K562 (cell line): ENCODE data around the gene LRRC61. TPM values are rescaled to one million over a fixed set of nuclear protein-coding genes. Genes with fewer than 3 reads are reported as not detected.
A peak's percentile ranks its signal among the peaks of the same experiment; 100 is the strongest.

Source experiments
- CBX1 ChIP-seq: sonication (generic); IDR thresholded peaks from 2 replicates; pipeline ENCODE4 v1.6.1; 2016; ENCODE audit warnings: antibody characterized with exemption, low read depth, mild to moderate bottlenecking
- CEBPB ChIP-seq: fragments of 450-650 bp; IDR thresholded peaks from 2 replicates; pipeline ENCODE4 v1.6.1; 2016; ENCODE audit warnings: missing genetic modification characterization, missing compliant biosample characterization
- FOXJ3 ChIP-seq: sonication (generic); formaldehyde crosslinking; IDR thresholded peaks from 2 replicates; pipeline ENCODE4 v1.4.0; 2020; ENCODE audit warnings: mild to moderate bottlenecking, missing genetic modification reagents
- RBFOX2 ChIP-seq: fragments of 200-400 bp; formaldehyde crosslinking; IDR thresholded peaks from 2 replicates; pipeline ENCODE4 v1.6.1; 2017; ENCODE audit warnings: low read depth, mild to moderate bottlenecking, low read length, moderate library complexity
- SMAD4 ChIP-seq: fragments of 250-450 bp; sonication (Bioruptor Pico); conservative IDR thresholded peaks from 2 replicates; pipeline ENCODE4 v1.8.0; 2021; ENCODE audit warnings: inconsistent platforms, mild to moderate bottlenecking, moderate library complexity
- SREBF2 ChIP-seq: sonication (generic); formaldehyde crosslinking; IDR thresholded peaks from 2 replicates; pipeline ENCODE4 v1.4.0; 2020; ENCODE audit warnings: mild to moderate bottlenecking, missing genetic modification reagents
- ZNF212 ChIP-seq: fragments of 450-650 bp; formaldehyde crosslinking; IDR thresholded peaks from 2 replicates; pipeline ENCODE4 v1.4.0; 2020; ENCODE audit warnings: mild to moderate bottlenecking
- ZNF766 ChIP-seq: fragments of 200-800 bp; sonication (Bioruptor generic); conservative IDR thresholded peaks from 2 replicates; pipeline ENCODE4 v1.6.1; 2016; ENCODE audit warnings: missing genetic modification characterization, missing compliant biosample characterization
- polyA plus RNA-seq, 8 experiments: library from polyadenylated mRNA; depleted of rRNA in 4 of 8; stranded (reverse) in 5 of 8; unstranded in 3 of 8; fragments of >200 nt; fragmentation: Nextera tagmentation in 2 of 8; fragmentation: Illumina TruSeq in 1 of 8; extraction: Ambion mirVana in 2 of 8; extraction: Trizol in 1 of 8; gene quantifications; 2 replicates each; pipeline versions ENCODE4 v1.2.1 to v1.2.3, GENCODE V29; 2011 to 2014; ENCODE audit warnings: inconsistent platforms in 1 of 8, missing spikeins in 1 of 8
- total RNA-seq, 7 experiments: library from RNA; depleted of rRNA in 6 of 7; stranded (reverse); fragments of >200 nt in 6 of 7; fragmentation: Illumina TruSeq in 2 of 7; extraction: Trizol in 2 of 7; gene quantifications; 2 replicates each; pipeline versions ENCODE4 v1.2.1 to v1.2.3, GENCODE V29; 2011 to 2021; ENCODE audit warnings: low replicate concordance in 1 of 7
- TF ChIP-seq, protein P1 (sequence below): fragments of 250-450 bp; sonication (Bioruptor Pico); IDR thresholded peaks from 2 replicates; pipeline ENCODE4 v1.8.0; 2022; ENCODE audit warnings: moderate library complexity, mild to moderate bottlenecking, inconsistent platforms
- TF ChIP-seq, protein P2 (sequence below): fragments of 450-650 bp; formaldehyde crosslinking; IDR thresholded peaks from 2 replicates; pipeline ENCODE4 v1.4.0; 2020; ENCODE audit warnings: mild to moderate bottlenecking, moderate library complexity
- TF ChIP-seq, protein P3 (sequence below), 3 experiments: fragments of 200-800 bp in 1 of 3; sonication (Bioruptor generic) in 1 of 3; sonication (generic) in 1 of 3; formaldehyde crosslinking in 1 of 3; IDR thresholded peaks; 2 replicates each; pipeline versions ENCODE4 v1.6.1 to v1.8.0; 2016 to 2022; ENCODE audit warnings: mild to moderate bottlenecking in 2 of 3, missing compliant biosample characterization in 2 of 3, missing genetic modification characterization in 2 of 3, missing genetic modification reagents in 1 of 3
- TF ChIP-seq, protein P4 (sequence below): fragments of 250-450 bp; sonication (Bioruptor Pico); IDR thresholded peaks from 2 replicates; pipeline ENCODE4 v1.8.0; 2022; ENCODE audit warnings: inconsistent platforms, mild to moderate bottlenecking, moderate library complexity, borderline replicate concordance
- TF ChIP-seq, protein P5 (sequence below): fragments of 450-650 bp; IDR thresholded peaks from 2 replicates; pipeline ENCODE4 v1.6.1; 2016; ENCODE audit warnings: low read depth

LRRC61 gene
- total and polyA plus RNA-seq, 9 of the 15 experiments (the other 6 are each of a cell fraction or from before 2014, with no cell fraction given), result 1.3 to 55.2 (median 35.2) TPM

DNA sequence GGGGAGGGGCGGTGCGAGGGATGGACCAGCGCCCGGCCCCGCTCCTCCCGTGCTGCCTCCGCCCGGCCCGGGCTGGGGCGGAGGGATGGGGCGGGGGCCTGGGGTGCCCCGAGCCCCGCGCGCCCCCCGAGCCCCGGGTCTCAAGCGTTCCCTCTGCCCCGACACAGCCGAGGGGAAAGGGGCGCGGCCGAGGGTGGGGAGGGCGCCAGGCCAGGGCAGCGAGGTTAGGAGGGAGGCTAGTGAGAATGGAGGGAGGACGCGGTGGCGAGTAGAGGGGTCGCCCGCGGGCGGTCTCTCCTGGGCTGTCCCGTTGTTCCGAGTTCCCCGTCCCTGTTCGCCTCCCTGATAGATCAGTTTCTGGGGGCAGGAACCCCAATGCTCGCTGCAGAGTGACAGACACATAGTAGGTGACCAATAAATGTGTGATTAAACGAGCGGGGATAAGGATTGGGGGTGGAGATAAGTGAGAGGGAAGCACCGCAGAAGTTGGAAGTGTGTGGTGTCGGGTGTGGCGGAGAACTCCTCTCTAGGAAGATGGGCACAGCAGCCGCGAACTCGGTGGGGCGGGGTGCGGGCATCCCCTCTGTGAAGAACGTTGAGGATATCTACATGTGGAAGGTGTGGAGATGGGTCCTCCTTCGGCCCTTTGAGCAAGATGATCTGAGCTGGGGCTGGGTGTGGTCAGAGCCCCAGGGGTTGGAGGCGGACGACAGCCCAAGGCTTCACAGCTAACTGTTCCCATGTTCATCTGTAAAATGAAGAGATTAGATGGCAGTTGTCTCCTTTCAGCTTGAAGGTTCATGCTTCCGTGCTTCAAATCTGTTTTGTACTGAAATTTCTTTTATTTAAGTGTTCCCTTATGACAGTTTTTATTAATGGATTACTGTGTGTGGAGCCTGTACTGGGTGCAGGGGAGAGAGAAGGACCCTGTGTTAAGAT is 56.6 kb downstream of the LRRC61 start (continued):
- TF ChIP-seq, protein P1, sequence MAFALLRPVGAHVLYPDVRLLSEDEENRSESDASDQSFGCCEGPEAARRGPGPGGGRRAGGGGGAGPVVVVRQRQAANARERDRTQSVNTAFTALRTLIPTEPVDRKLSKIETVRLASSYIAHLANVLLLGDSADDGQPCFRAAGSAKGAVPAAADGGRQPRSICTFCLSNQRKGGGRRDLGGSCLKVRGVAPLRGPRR (CRISPR knock-in tag), result no peak
- TF ChIP-seq FOXJ3 (CRISPR knock-in tag) (no peak), SREBF2 (0 out of 2 replicates have a peak, but pooled peaks have one; percentile 68), ZNF766 (no peak), SMAD4 (CRISPR knock-in tag) (no peak), CEBPB (tag) (no peak), ZNF212 (CRISPR knock-in tag) (no peak), CBX1 (no peak), RBFOX2 (peak; percentile 23; the same call in 1 of the 2 replicates)
- TF ChIP-seq, protein P2, sequence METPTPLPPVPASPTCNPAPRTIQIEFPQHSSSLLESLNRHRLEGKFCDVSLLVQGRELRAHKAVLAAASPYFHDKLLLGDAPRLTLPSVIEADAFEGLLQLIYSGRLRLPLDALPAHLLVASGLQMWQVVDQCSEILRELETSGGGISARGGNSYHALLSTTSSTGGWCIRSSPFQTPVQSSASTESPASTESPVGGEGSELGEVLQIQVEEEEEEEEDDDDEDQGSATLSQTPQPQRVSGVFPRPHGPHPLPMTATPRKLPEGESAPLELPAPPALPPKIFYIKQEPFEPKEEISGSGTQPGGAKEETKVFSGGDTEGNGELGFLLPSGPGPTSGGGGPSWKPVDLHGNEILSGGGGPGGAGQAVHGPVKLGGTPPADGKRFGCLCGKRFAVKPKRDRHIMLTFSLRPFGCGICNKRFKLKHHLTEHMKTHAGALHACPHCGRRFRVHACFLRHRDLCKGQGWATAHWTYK (CRISPR knock-in tag), result no peak; the same call in 1 of the 2 replicates
- TF ChIP-seq, protein P3, sequence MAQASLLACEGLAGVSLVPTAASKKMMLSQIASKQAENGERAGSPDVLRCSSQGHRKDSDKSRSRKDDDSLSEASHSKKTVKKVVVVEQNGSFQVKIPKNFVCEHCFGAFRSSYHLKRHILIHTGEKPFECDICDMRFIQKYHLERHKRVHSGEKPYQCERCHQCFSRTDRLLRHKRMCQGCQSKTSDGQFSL (CRISPR knock-in tag; IDR thresholded peaks at IDR 0.05), result peak; percentile 76
- TF ChIP-seq, protein P3 (tag; IDR thresholded peaks at IDR 0.05), result no peak
- TF ChIP-seq, protein P4, sequence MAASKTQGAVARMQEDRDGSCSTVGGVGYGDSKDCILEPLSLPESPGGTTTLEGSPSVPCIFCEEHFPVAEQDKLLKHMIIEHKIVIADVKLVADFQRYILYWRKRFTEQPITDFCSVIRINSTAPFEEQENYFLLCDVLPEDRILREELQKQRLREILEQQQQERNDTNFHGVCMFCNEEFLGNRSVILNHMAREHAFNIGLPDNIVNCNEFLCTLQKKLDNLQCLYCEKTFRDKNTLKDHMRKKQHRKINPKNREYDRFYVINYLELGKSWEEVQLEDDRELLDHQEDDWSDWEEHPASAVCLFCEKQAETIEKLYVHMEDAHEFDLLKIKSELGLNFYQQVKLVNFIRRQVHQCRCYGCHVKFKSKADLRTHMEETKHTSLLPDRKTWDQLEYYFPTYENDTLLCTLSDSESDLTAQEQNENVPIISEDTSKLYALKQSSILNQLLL, result no peak
- TF ChIP-seq, protein P5, sequence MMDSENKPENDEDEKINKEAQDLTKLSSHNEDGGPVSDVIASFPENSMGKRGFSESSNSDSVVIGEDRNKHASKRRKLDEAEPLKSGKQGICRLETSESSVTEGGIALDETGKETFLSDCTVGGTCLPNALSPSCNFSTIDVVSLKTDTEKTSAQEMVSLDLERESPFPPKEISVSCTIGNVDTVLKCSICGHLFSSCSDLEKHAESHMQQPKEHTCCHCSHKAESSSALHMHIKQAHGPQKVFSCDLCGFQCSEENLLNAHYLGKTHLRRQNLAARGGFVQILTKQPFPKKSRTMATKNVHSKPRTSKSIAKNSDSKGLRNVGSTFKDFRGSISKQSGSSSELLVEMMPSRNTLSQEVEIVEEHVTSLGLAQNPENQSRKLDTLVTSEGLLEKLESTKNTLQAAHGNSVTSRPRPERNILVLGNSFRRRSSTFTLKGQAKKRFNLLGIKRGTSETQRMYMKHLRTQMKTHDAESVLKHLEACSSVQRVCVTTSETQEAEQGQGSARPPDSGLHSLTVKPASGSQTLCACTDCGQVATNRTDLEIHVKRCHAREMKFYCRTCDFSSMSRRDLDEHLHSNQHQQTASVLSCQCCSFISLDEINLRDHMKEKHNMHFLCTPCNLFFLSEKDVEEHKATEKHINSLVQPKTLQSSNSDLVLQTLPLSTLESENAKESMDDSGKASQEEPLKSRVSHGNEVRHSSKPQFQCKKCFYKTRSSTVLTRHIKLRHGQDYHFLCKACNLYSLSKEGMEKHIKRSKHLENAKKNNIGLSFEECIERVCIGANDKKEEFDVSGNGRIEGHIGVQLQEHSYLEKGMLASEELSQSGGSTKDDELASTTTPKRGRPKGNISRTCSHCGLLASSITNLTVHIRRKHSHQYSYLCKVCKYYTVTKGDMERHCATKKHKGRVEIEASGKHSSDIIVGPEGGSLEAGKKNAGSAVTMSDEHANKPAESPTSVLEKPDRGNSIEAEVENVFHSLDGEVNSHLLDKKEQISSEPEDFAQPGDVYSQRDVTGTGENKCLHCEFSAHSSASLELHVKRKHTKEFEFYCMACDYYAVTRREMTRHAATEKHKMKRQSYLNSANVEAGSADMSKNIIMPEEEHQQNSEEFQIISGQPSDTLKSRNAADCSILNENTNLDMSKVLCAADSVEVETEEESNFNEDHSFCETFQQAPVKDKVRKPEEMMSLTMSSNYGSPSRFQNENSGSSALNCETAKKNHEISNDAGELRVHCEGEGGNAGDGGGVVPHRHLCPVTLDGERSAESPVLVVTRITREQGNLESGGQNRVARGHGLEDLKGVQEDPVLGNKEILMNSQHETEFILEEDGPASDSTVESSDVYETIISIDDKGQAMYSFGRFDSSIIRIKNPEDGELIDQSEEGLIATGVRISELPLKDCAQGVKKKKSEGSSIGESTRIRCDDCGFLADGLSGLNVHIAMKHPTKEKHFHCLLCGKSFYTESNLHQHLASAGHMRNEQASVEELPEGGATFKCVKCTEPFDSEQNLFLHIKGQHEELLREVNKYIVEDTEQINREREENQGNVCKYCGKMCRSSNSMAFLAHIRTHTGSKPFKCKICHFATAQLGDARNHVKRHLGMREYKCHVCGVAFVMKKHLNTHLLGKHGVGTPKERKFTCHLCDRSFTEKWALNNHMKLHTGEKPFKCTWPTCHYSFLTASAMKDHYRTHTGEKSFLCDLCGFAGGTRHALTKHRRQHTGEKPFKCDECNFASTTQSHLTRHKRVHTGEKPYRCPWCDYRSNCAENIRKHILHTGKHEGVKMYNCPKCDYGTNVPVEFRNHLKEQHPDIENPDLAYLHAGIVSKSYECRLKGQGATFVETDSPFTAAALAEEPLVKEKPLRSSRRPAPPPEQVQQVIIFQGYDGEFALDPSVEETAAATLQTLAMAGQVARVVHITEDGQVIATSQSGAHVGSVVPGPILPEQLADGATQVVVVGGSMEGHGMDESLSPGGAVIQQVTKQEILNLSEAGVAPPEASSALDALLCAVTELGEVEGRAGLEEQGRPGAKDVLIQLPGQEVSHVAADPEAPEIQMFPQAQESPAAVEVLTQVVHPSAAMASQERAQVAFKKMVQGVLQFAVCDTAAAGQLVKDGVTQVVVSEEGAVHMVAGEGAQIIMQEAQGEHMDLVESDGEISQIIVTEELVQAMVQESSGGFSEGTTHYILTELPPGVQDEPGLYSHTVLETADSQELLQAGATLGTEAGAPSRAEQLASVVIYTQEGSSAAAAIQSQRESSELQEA, result no peak
